ENCODE measurements around the gene KRTAP1-5. TPM values are rescaled to one million over a fixed set of nuclear protein-coding genes. Genes with fewer than 3 reads are reported as not detected.
A peak's percentile ranks its signal among the peaks of the same experiment; 100 is the strongest.

Gene KRTAP1-5
- total RNA-seq, 2 donors from 2014 or later: not detected

DNA sequence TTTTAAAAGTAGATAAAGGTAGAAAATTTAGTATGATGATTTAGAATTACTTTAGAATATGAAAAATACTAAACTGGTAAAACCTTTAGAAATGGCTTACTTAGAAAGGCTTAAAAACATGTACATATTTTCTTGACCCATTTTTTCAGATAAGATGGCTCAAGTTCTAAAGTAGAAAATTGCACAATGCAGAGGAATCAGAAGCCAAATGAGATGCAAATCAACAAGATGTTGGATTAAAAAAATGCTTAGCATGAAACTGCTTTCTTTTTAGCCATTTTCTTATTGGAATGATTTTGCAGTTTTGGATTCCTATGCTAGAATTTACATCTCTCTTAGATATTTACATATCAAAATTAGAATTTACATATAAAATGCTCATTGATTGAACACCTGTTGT lies 16.6 kb downstream of the KRTAP1-5 start:
- H3K9me3 Mint-ChIP-seq: no peaks in the 10 kb centered on the region
- peaks cover 21% of the 10 kb centered on the region for H3K4me1 Mint-ChIP-seq
- no peak overlapping the region for H3K27ac ChIP-seq (ENCODE audit: low read depth, low read length)
- no peak overlapping the region for H3K9ac ChIP-seq (ENCODE audit: extremely low read depth, low read length, poor library complexity, severe bottlenecking)
- no peaks in the 10 kb centered on the region for H3K9me3 ChIP-seq (ENCODE audit: control insufficient read depth, low read length)
- no peak overlapping the region for H3K4me3 ChIP-seq (ENCODE audit: low read length)
- no peak for DNase-seq
- no peaks in the 10 kb centered on the region for H3K27me3 Mint-ChIP-seq (ENCODE audit: insufficient read depth)
- H3K4me1 ChIP-seq (ENCODE audit: control insufficient read depth, insufficient read depth, low read length): peaks cover 8% of the 10 kb centered on the region
- no peak overlapping the region for H3K4me3 Mint-ChIP-seq
- H3K36me3 ChIP-seq (ENCODE audit: control insufficient read depth, insufficient read depth, low read length): no peaks in the 10 kb centered on the region
- no peaks in the 10 kb centered on the region for H3K36me3 Mint-ChIP-seq (ENCODE audit: low read depth)
- no peaks in the 10 kb centered on the region for H3K27me3 ChIP-seq (ENCODE audit: control insufficient read depth, insufficient read depth, low read length, poor library complexity, severe bottlenecking)
- TF ChIP-seq, protein P1, sequence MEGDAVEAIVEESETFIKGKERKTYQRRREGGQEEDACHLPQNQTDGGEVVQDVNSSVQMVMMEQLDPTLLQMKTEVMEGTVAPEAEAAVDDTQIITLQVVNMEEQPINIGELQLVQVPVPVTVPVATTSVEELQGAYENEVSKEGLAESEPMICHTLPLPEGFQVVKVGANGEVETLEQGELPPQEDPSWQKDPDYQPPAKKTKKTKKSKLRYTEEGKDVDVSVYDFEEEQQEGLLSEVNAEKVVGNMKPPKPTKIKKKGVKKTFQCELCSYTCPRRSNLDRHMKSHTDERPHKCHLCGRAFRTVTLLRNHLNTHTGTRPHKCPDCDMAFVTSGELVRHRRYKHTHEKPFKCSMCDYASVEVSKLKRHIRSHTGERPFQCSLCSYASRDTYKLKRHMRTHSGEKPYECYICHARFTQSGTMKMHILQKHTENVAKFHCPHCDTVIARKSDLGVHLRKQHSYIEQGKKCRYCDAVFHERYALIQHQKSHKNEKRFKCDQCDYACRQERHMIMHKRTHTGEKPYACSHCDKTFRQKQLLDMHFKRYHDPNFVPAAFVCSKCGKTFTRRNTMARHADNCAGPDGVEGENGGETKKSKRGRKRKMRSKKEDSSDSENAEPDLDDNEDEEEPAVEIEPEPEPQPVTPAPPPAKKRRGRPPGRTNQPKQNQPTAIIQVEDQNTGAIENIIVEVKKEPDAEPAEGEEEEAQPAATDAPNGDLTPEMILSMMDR (conservative IDR thresholded peaks at IDR 0.05): no peak
- no peak overlapping the region for H3K27ac Mint-ChIP-seq

- TF ChIP-seq, protein P1 (conservative IDR thresholded peaks at IDR 0.05): no peak
- Histone ChIP-seq H3K27ac (ENCODE audit: low read depth, low read length) (no peak overlapping the region), H3K9ac (ENCODE audit: extremely low read depth, low read length, poor library complexity, severe bottlenecking) (no peak overlapping the region), H3K4me1 (ENCODE audit: control insufficient read depth, insufficient read depth, low read length) (peaks cover 8% of the 10 kb centered on the region), H3K36me3 (ENCODE audit: control insufficient read depth, insufficient read depth, low read length) (no peaks in the 10 kb centered on the region), H3K4me3 (ENCODE audit: low read length) (peak overlapping the region; percentile 16), H3K27me3 (ENCODE audit: control insufficient read depth, insufficient read depth, low read length, poor library complexity, severe bottlenecking) (no peaks in the 10 kb centered on the region), H3K9me3 (ENCODE audit: control insufficient read depth, low read length) (no peaks in the 10 kb centered on the region)
- no peaks in the 10 kb centered on the region for H3K9me3 Mint-ChIP-seq
- H3K4me3 Mint-ChIP-seq: no peak overlapping the region
- no peak for DNase-seq
- no peaks in the 10 kb centered on the region for H3K27me3 Mint-ChIP-seq (ENCODE audit: insufficient read depth)
- no peak overlapping the region for H3K27ac Mint-ChIP-seq
- H3K36me3 Mint-ChIP-seq (ENCODE audit: low read depth): no peaks in the 10 kb centered on the region
- H3K4me1 Mint-ChIP-seq: peaks cover 21% of the 10 kb centered on the region
- 88% methylated on average over 1 of the region's 1 CpG; no CpG with 5 or more reads in 1 of the 2 experiments for WGBS, 2 experiments (ENCODE audit: insufficient coverage in 1 of 2, insufficient read length in 1 of 2)
Measured at GRCh38 chr17:41009936-41010335, 17.1 kb downstream of the KRTAP1-5 start.

GRCh38 chr17:41009301-41009760 lies 17.7 kb downstream of the KRTAP1-5 start:
- no peak overlapping the region for H3K27ac ChIP-seq (ENCODE audit: low read depth, low read length)
- peak; percentile 75 for DNase-seq
- no peaks in the 10 kb centered on the region for H3K27me3 ChIP-seq (ENCODE audit: control insufficient read depth, insufficient read depth, low read length, poor library complexity, severe bottlenecking)
- TF ChIP-seq, protein P1 (conservative IDR thresholded peaks at IDR 0.05): no peak
- H3K9ac ChIP-seq (ENCODE audit: extremely low read depth, low read length, poor library complexity, severe bottlenecking): no peak overlapping the region
- H3K9me3 Mint-ChIP-seq: no peaks in the 10 kb centered on the region
- no peaks in the 10 kb centered on the region for H3K36me3 ChIP-seq (ENCODE audit: control insufficient read depth, insufficient read depth, low read length)
- peaks cover 21% of the 10 kb centered on the region for H3K4me1 Mint-ChIP-seq
- H3K36me3 Mint-ChIP-seq (ENCODE audit: low read depth): no peaks in the 10 kb centered on the region
- H3K27ac Mint-ChIP-seq: no peak overlapping the region
- no peaks in the 10 kb centered on the region for H3K27me3 Mint-ChIP-seq (ENCODE audit: insufficient read depth)
- 61 to 100% methylated on average over 1 to 4 of the region's 4 CpGs for WGBS, 2 experiments (ENCODE audit: insufficient coverage in 1 of 2, insufficient read length in 1 of 2)
- peaks cover 8% of the 10 kb centered on the region for H3K4me1 ChIP-seq (ENCODE audit: control insufficient read depth, insufficient read depth, low read length)
- no peaks in the 10 kb centered on the region for H3K9me3 ChIP-seq (ENCODE audit: control insufficient read depth, low read length)
- H3K4me3 ChIP-seq (ENCODE audit: low read length): peak overlapping the region; percentile 16
- no peak overlapping the region for H3K4me3 Mint-ChIP-seq

Measured in endodermal cell (in vitro differentiated cells).